HTERT RPE-1 (cell line): Measurements from ENCODE around the gene BASP1.

Experiments used
- in situ Hi-C: fragments of 300-500 bp; cut with MboI; formaldehyde crosslinking; loops from 4 replicates; pipeline ENCODE4 v1.14.3; 2020; ENCODE audit warnings: low sequenced_read_pairs

BASP1 gene

GRCh38 chr5:17217493-17218352, at the start of gene BASP1:
BASP1 (plus strand) TSS chr5:17217631; CDS start chr5:17275217, 57,586 bp downstream.
- in situ Hi-C loops: no loop called here

- in situ Hi-C loops: no loop called here
Measured at GRCh38 chr5:17169507-17169906, 47.9 kb upstream of the BASP1 start.

- in situ Hi-C loops: no loop called here
Measured at GRCh38 chr5:17172791-17173190, 44.6 kb upstream of the BASP1 start.

GRCh38 chr5:17174965-17175364, 42.5 kb upstream of the BASP1 start:
- in situ Hi-C loops: no loop called here

- in situ Hi-C loops: no loop called here
Measured at GRCh38 chr5:17177501-17178372, 39.7 kb upstream of the BASP1 start.

GRCh38 chr5:17178373-17178675, 39.1 kb upstream of the BASP1 start:
- in situ Hi-C loops: no loop called here

GRCh38 chr5:17180330-17180843, 37.0 kb upstream of the BASP1 start:
- in situ Hi-C loops: no loop called here

GRCh38 chr5:17180864-17181723, 36.3 kb upstream of the BASP1 start:
- in situ Hi-C loops: no loop called here

- in situ Hi-C loops: no loop called here
Measured at GRCh38 chr5:17182494-17182893, 34.9 kb upstream of the BASP1 start.

GRCh38 chr5:17182981-17183380, 34.5 kb upstream of the BASP1 start:
- in situ Hi-C loops: no loop called here

- in situ Hi-C loops: no loop called here
Measured at GRCh38 chr5:17183831-17184230, 33.6 kb upstream of the BASP1 start.

- in situ Hi-C loops: no loop called here
Measured at GRCh38 chr5:17184588-17184987, 32.8 kb upstream of the BASP1 start.

GRCh38 chr5:17185349-17185748, 32.1 kb upstream of the BASP1 start:
- in situ Hi-C loops: no loop called here

GRCh38 chr5:17185773-17186172, 31.7 kb upstream of the BASP1 start:
- in situ Hi-C loops: no loop called here

- in situ Hi-C loops: no loop called here
Measured at GRCh38 chr5:17186256-17186655, 31.2 kb upstream of the BASP1 start.

- in situ Hi-C loops: no loop called here
Measured at GRCh38 chr5:17187011-17187785, 30.2 kb upstream of the BASP1 start.

GRCh38 chr5:17187786-17188170, 29.7 kb upstream of the BASP1 start:
- in situ Hi-C loops: no loop called here

- in situ Hi-C loops: no loop called here
Measured at GRCh38 chr5:17189381-17190036, 27.9 kb upstream of the BASP1 start.

- in situ Hi-C loops: no loop called here
Measured at GRCh38 chr5:17190242-17190778, 27.1 kb upstream of the BASP1 start.
